ENCODE results near the gene SCUBE1. TPM values are rescaled to one million over a fixed set of nuclear protein-coding genes. Genes with fewer than 3 reads are reported as not detected.

Gene SCUBE1
- not detected in 2 replicates for total RNA-seq (ENCODE audit: low replicate concordance)

GRCh38 chr22:43343262-43343669 lies at the start of gene SCUBE1:
SCUBE1 (minus strand) TSS chr22:43343372; CDS start chr22:43343261, 111 bp downstream.

DNA sequence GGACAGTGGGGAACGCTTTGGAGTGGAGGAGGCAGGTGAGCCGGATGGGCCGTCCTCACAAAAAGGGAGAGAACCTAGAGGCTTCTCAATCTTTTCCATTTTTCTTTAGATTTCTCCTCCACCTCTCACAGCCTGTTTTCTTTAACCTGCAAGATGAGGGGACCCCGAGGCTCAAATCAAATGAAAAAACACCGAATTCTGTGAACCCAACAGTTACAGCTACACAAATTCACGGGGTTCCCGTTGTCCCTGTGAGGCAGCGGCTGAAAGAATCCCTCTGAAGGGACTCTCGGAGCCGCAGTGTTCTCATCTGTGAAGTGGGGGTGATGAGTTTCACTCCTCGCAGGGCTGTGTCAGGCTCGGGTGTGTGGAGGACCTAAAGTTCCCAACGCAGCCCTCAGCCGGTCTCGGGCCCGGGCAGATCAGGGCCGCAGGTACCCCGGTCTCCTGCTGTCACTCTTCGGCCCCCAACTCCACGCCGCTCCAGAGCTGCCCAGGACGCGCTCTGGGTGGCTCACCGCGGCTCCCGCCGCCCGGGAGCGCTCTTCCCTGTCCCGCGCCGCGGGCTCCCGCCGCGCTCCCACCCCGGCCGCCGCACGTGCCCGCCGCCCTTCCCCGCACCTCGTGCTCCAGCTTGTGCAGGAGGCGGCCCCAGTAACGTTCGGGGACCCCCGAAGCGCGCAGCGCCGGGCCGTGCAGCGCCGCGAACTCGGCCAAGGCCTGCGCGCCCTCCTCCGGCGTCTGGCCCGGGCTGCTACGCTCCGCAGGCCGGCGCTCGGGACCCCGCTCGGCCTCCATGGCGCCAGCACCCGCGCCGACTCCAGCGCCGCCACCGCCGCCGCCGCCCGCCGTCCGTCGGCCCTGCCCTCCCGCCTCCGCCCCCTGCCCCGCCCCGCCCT lies 156.7 kb downstream of the SCUBE1 start, which contains the start of gene TTLL12:
Gene TTLL12, minus strand, starts transcription at position 863 of the 899 bp plus-strand sequence. Its CDS starts 65 bp downstream, at position 798.

GRCh38 chr22:43151251-43152002 lies 191.7 kb downstream of the SCUBE1 start, which contains the start of gene TSPO:
TSPO (plus strand) TSS chr22:43151559; CDS start chr22:43159239, 7,680 bp downstream.

Other genes starting within 250 kb of the SCUBE1 start
- gene BIK, start 232.6 kb downstream of the SCUBE1 start, total RNA-seq (ENCODE audit: low replicate concordance): not detected in 2 replicates
- 9.5 and 10.2 TPM in 2 replicates for gene MCAT, start 200.0 kb downstream of the SCUBE1 start, total RNA-seq (ENCODE audit: low replicate concordance)
- 76.8 and 416 TPM in 2 replicates for gene TSPO, start 191.8 kb downstream of the SCUBE1 start, total RNA-seq (ENCODE audit: low replicate concordance)
- 16.4 and 16.7 TPM in 2 replicates for gene TTLL12, start 156.2 kb downstream of the SCUBE1 start, total RNA-seq (ENCODE audit: low replicate concordance)
- not detected in 2 replicates for gene MPPED1, start 68.6 kb upstream of the SCUBE1 start, total RNA-seq (ENCODE audit: low replicate concordance)

All from smooth muscle cell of the coronary artery (primary cell).